ENCODE data around the gene VAPB.
"Not testable (repeated sequence)": the region's sequence is repeated elsewhere in the genome, so short reads cannot be mapped to it uniquely, and the experiment has no call there.

The VAPB gene

DNA sequence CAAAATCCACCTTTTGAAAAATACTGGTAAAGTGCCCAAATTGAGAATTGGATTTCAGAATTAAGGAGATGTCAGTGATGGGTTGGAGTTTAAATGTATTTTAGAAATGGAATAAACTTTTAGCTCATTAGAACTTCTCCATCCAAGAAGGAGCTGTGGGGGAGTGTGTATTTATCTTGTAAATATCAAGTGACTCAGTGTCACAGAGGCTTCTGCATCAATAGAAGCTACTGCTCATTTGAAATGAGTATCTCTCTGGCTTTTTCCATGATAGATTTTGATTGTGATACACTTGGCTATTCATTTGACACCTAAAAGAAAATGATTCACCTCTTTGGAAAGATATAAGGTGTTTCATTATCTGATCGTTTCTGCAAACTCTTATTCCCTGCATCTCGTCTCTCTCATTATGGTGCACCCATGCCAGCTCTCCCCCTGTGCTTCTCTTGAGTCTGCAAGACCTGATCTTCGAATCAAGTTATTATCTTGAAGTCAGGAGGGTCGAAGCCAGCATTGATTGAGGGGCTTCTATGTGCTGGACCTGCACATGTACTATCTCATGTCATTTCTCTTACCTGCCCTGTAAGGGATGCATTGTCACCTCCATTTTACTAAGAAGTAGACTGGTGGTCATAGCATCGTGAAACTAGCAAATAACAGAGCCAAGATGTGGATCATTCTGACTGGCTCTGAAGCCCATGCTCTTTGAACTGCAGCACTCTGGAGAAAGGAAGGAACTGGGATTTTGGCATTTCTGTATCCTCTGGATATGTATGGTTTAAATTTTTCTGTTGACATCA lies 30.1 kb downstream of the VAPB start:
- no peaks in the 10 kb centered on the region for H3K9me3 ChIP-seq (ENCODE audit: control insufficient read depth, insufficient read depth, low read length)
- H3K27ac ChIP-seq (ENCODE audit: low read length), result no peak overlapping the region
- DNase-seq (ENCODE audit: low read depth, low spot score), result no peak
- H3K4me3 ChIP-seq (ENCODE audit: low read length), result no peak overlapping the region
- WGBS (ENCODE audit: insufficient coverage, insufficient read length), result no CpG with 5 or more reads among the region's 5 CpGs
- H3K27me3 ChIP-seq (ENCODE audit: control insufficient read depth, insufficient read depth, low read length), result no peaks in the 10 kb centered on the region
- H3K4me1 ChIP-seq (ENCODE audit: control insufficient read depth, insufficient read depth, low read length), result peaks cover 2% of the 10 kb centered on the region; the same call in 1 of the 2 replicates
- H3K36me3 ChIP-seq (ENCODE audit: control insufficient read depth, insufficient read depth, low read length), result 0 out of 2 replicates have a peak, but pooled peaks cover 2% of the 10 kb centered on the region

DNA sequence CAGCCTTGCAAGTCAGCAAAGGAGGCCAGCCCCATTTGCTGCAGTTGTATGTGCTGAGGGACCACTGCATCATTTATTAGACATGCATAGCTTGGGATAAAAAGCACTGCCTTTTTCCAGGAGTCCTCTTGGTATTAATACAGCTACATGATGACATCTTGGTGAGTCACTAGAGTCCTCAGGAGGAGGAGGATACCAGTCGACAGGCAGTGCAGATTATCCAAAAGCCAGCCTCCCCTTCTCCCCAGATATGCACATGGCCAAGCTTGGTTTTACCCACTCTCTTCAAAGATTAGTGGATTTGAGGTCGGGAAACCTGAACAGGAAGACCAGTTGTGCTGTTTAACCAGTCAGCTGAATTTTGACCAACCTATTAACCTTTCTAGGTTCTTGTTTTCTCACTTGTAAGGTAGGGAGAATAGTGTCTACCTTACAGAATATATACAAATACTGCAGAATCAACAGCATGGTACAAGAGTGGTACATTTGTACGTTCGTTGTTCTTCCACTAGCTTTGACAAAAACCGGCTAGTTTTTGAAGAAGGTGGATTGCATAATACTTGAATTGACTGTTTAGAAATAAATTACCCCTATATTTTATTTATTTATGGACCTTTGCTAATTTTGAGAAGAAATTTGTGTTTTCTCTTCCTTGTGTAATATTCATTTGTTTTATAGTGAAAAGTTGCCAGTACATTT lies 31.9 kb downstream of the VAPB start:
- no peak overlapping the region for H3K27ac ChIP-seq (ENCODE audit: low read length)
- no peak for DNase-seq (ENCODE audit: low read depth, low spot score)

DNA sequence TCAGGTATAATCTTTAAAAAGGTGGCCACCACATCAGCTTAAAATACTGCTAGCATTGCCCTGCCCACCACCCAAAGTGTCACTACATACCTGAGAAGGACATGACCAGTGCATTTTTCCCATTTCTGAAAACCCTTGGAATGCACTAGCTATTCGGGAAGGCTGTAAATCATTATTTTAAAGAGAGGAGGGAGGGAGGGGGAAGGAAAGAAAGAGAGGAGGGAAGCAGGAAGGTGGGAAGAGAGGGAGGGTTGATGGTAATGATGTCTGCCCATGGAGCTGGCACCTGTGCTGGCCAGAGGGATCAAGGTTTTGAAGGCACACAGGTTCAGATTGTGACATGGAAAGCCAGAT lies 32.4 kb downstream of the VAPB start:
- Histone ChIP-seq H3K4me3 (ENCODE audit: low read length) (no peak overlapping the region), H3K36me3 (ENCODE audit: control insufficient read depth, insufficient read depth, low read length) (0 out of 2 replicates have a peak, but pooled peaks cover 2% of the 10 kb centered on the region), H3K9me3 (ENCODE audit: control insufficient read depth, insufficient read depth, low read length) (no peaks in the 10 kb centered on the region), H3K4me1 (ENCODE audit: control insufficient read depth, insufficient read depth, low read length) (peaks cover 2% of the 10 kb centered on the region; the same call in 1 of the 2 replicates), H3K27me3 (ENCODE audit: control insufficient read depth, insufficient read depth, low read length) (no peaks in the 10 kb centered on the region), H3K27ac (ENCODE audit: low read length) (no peak overlapping the region)
- no peak for DNase-seq (ENCODE audit: low read depth, low spot score)
- WGBS (ENCODE audit: insufficient coverage, insufficient read length), result no CpG with 5 or more reads among the region's 1 CpG

More for the DNA sequence above, 31.9 kb downstream of the VAPB start:
- H3K4me1 ChIP-seq (ENCODE audit: control insufficient read depth, insufficient read depth, low read length), result peaks cover 2% of the 10 kb centered on the region; the same call in 1 of the 2 replicates
- no peaks in the 10 kb centered on the region for H3K9me3 ChIP-seq (ENCODE audit: control insufficient read depth, insufficient read depth, low read length)
- no CpG with 5 or more reads among the region's 5 CpGs for WGBS (ENCODE audit: insufficient coverage, insufficient read length)
- no peaks in the 10 kb centered on the region for H3K27me3 ChIP-seq (ENCODE audit: control insufficient read depth, insufficient read depth, low read length)
- 0 out of 2 replicates have a peak, but pooled peaks cover 2% of the 10 kb centered on the region for H3K36me3 ChIP-seq (ENCODE audit: control insufficient read depth, insufficient read depth, low read length)
- no peak overlapping the region for H3K4me3 ChIP-seq (ENCODE audit: low read length)

- Histone ChIP-seq H3K4me1 (ENCODE audit: control insufficient read depth, insufficient read depth, low read length) (no peaks in the 10 kb centered on the region; the same call in 1 of the 2 replicates), H3K27ac (ENCODE audit: low read length) (no peak overlapping the region), H3K27me3 (ENCODE audit: control insufficient read depth, insufficient read depth, low read length) (no peaks in the 10 kb centered on the region), H3K9me3 (ENCODE audit: control insufficient read depth, insufficient read depth, low read length) (no peaks in the 10 kb centered on the region), H3K4me3 (ENCODE audit: low read length) (no peak overlapping the region), H3K36me3 (ENCODE audit: control insufficient read depth, insufficient read depth, low read length) (peaks cover 2% of the 10 kb centered on the region; the same call in 1 of the 2 replicates)
- WGBS (ENCODE audit: insufficient coverage, insufficient read length), result no CpG with 5 or more reads among the region's 6 CpGs
- DNase-seq (ENCODE audit: low read depth, low spot score), result no peak
These were observed 35.4 kb downstream of the VAPB start for GRCh38 chr20:58424218-58424969.

DNA sequence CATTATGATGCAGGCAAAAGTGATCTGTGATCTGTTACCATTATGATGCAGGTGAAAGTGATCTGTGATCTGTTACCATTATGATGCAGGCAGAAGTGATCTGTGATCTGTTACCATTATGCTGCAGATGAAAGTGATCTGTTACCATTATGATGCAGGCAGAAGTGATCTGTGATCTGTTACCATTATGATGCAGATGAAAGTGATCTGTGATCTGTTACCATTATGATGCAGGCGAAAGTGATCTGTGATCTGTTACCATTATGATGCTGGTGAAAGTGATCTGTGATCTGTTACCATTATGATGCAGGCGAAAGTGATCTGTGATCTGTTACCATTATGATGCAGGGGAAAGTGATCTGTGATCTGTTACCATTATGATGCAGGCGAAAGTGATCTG lies 38.5 kb downstream of the VAPB start:
- not testable (repeated sequence) for H3K27me3 ChIP-seq (ENCODE audit: control insufficient read depth, insufficient read depth, low read length); H3K9me3 ChIP-seq (ENCODE audit: control insufficient read depth, insufficient read depth, low read length); H3K4me1 ChIP-seq (ENCODE audit: control insufficient read depth, insufficient read depth, low read length); H3K27ac ChIP-seq (ENCODE audit: low read length); H3K4me3 ChIP-seq (ENCODE audit: low read length); DNase-seq (ENCODE audit: low read depth, low spot score); H3K36me3 ChIP-seq (ENCODE audit: control insufficient read depth, insufficient read depth, low read length)
- WGBS (ENCODE audit: insufficient coverage, insufficient read length), result no CpG with 5 or more reads among the region's 3 CpGs

DNA sequence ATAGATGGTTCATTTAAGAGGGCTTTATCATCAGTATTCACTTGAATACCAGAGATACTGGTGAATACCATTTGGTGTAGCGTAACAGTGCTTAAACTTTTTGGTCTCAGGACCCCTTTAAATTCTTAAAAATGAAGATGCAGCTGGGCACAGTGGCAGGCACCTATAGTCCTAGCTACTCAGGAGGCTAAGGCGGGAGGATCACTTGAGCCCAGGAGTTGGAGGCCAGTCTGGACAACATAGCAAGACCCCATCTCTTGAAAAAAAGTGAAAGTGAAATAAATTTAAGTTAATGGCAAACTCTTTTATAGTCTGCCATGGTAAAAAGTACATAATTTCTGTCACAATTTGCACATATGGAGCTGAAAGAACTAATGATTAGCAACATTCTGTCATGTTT lies 39.3 kb downstream of the VAPB start:
- Histone ChIP-seq H3K27me3 (ENCODE audit: control insufficient read depth, insufficient read depth, low read length) (no peaks in the 10 kb centered on the region), H3K4me1 (ENCODE audit: control insufficient read depth, insufficient read depth, low read length) (no peaks in the 10 kb centered on the region; the same call in 1 of the 2 replicates), H3K36me3 (ENCODE audit: control insufficient read depth, insufficient read depth, low read length) (no peaks in the 10 kb centered on the region; the same call in 1 of the 2 replicates), H3K27ac (ENCODE audit: low read length) (no peak overlapping the region), H3K4me3 (ENCODE audit: low read length) (no peak overlapping the region), H3K9me3 (ENCODE audit: control insufficient read depth, insufficient read depth, low read length) (no peaks in the 10 kb centered on the region)
- no CpG with 5 or more reads among the region's 2 CpGs for WGBS (ENCODE audit: insufficient coverage, insufficient read length)
- no peak for DNase-seq (ENCODE audit: low read depth, low spot score)

DNA sequence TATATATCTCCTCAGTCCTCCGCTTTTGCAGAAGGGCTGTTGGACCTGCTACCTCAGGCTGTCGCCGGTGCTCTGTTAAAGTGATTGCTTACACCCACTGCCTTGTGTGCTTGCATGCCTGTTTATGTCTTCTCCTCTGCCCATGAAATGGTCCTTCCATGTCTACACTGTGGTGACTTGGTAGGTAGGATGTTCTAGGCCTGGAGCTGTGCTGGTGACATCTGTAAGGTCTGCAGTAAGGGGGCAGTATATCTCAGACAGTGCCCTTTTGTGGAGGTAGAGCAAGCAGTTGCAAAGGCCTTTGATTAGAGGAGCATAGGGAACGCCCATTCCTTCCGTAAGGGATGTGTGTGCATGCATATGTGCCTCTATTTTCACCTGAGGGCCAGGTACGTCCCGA lies 40.3 kb downstream of the VAPB start:
- Histone ChIP-seq H3K36me3 (ENCODE audit: control insufficient read depth, insufficient read depth, low read length) (no peaks in the 10 kb centered on the region; the same call in 1 of the 2 replicates), H3K27ac (ENCODE audit: low read length) (no peak overlapping the region), H3K4me1 (ENCODE audit: control insufficient read depth, insufficient read depth, low read length) (no peaks in the 10 kb centered on the region), H3K4me3 (ENCODE audit: low read length) (no peak overlapping the region), H3K9me3 (ENCODE audit: control insufficient read depth, insufficient read depth, low read length) (no peaks in the 10 kb centered on the region), H3K27me3 (ENCODE audit: control insufficient read depth, insufficient read depth, low read length) (no peaks in the 10 kb centered on the region)
- no peak for DNase-seq (ENCODE audit: low read depth, low spot score)
- whole genome bisulfite sequencing (ENCODE audit: insufficient coverage, insufficient read length), result no CpG with 5 or more reads among the region's 7 CpGs

- H3K4me1 ChIP-seq (ENCODE audit: control insufficient read depth, insufficient read depth, low read length), result peaks cover 4% of the 10 kb centered on the region
- DNase-seq (ENCODE audit: low read depth, low spot score), result no peak
- no CpG with 5 or more reads among the region's 2 CpGs for WGBS (ENCODE audit: insufficient coverage, insufficient read length)
- no peaks in the 10 kb centered on the region; the same call in 1 of the 2 replicates for H3K36me3 ChIP-seq (ENCODE audit: control insufficient read depth, insufficient read depth, low read length)
- H3K4me3 ChIP-seq (ENCODE audit: low read length), result no peak overlapping the region
- H3K27ac ChIP-seq (ENCODE audit: low read length), result no peak overlapping the region
- H3K9me3 ChIP-seq (ENCODE audit: control insufficient read depth, insufficient read depth, low read length), result no peaks in the 10 kb centered on the region
- no peaks in the 10 kb centered on the region for H3K27me3 ChIP-seq (ENCODE audit: control insufficient read depth, insufficient read depth, low read length)
These were observed 42.1 kb downstream of the VAPB start for GRCh38 chr20:58431134-58431533.

DNA sequence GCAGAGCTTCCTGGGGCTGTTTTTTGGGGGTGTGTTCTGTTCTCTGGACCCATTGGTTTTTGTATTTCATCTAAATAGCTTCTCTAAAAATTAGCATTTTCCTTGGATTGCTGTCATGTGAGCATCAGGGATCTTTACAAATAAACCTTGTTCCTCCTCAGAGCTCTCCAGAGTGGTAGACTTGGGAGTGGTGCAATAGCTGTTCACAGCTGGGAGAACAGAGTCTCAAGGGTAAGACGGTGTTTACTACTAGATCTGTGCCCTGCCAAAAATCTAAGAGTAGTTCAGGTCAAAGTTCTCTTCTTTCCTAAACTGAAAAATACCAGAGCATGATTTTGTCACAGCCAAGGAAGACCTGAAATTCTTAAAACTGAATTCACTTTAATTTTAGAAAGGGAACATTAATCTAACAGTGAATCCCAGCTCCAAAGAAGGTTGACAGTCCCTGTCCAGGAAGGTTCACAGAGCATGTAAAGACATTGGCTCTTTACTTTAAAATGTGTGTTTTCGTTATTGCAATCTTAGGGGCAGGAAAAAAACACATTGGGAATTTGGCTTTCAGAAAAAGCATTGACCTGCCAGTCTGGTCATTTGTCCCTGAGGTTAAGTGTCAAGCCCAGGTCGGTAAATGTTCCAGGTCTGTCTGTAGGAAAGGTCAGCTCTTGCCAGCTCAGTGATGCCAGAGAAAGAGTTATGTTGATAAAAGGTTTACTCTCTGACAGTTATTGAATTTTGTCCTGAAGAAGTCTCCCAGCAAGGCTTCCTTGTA lies 43.3 kb downstream of the VAPB start:
- WGBS (ENCODE audit: insufficient coverage, insufficient read length), result no CpG with 5 or more reads among the region's 3 CpGs
- H3K27ac ChIP-seq (ENCODE audit: low read length), result no peak overlapping the region
- no peak for DNase-seq (ENCODE audit: low read depth, low spot score)

More for the DNA sequence above, 43.3 kb downstream of the VAPB start:
- Histone ChIP-seq H3K36me3 (ENCODE audit: control insufficient read depth, insufficient read depth, low read length) (no peaks in the 10 kb centered on the region), H3K4me1 (ENCODE audit: control insufficient read depth, insufficient read depth, low read length) (peaks cover 4% of the 10 kb centered on the region), H3K9me3 (ENCODE audit: control insufficient read depth, insufficient read depth, low read length) (no peaks in the 10 kb centered on the region), H3K27me3 (ENCODE audit: control insufficient read depth, insufficient read depth, low read length) (no peaks in the 10 kb centered on the region), H3K4me3 (ENCODE audit: low read length) (no peak overlapping the region)

All from iPS DF 6.9 (cell line).